GM19099 (cell line): ENCODE measurements around the gene SULF2.

ENCODE experiments used
- POLR2A ChIP-seq: IDR thresholded peaks from 3 replicates; pipeline ENCODE4 v1.6.1; 2011; ENCODE audit warnings: low read depth; ENCODE audit not compliant: insufficient read length; ENCODE audit errors: extremely low read depth

SULF2 gene

GRCh38 chr20:47789081-47789763 lies 3.9 kb upstream of the SULF2 start:
- TF ChIP-seq POLR2A: no peak

GRCh38 chr20:47788741-47789080 lies 3.4 kb upstream of the SULF2 start:
- TF ChIP-seq POLR2A: no peak

DNA sequence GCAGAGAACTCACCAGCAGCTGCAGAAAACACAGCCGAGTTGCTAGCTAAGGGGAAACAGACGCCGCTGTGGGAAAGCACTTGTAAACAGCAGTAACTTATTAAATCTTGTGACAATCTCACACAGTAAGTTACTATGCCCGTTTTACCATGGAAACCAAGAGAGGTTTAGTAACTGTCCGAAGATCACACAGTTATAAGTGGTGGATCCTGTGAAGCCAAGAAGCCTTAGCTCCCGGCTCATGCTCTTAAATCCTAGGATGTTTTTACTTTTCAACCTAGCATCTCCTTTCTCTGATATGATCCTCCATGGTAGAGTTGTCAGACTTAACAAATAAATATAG lies 1.5 kb upstream of the SULF2 start:
- no peak for TF ChIP-seq POLR2A

DNA sequence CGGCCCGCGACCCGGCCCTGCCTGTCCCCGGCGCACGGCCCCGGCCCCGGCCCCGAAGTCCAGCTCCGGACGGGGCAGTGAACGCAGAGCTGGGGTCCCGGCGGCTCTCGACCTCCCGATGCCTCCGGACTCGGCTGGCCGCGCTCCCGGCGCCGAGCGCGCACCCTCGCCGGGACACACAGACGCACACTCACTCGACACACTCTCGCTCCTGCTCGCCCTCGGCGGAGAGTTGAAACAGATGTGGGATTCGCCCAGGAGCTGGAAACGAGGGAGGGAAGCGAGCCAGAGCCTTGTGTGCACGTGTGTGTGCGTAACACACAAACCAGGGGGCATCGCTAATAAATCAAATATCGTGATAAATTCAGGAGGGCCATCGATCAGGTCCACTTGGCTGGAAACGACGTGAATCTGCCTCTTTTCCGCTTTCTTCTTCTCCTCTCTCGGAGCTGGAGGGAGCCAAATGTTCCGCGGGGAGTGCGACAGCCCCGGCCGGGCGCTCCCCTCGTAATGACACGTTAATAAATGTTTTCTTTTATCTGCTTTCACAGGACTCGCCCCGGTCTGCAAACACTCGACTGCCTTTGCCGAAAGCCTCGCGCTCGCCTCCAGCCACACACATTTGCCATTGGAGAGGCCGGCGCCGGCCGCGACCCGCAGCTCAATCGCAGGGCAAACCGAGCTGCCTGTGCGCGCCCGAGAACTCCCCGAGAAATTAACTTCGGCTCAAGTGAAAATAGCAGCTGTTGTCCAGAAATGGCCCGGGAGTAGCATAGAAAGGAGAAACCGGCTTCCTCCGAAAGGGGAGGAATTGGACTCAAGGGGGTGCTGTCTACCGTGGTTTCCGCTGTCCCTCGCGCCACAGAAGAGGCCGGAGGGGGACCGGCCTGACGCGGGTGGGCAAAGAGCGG lies 828 bp upstream of the SULF2 start:
- no peak for TF ChIP-seq POLR2A

DNA sequence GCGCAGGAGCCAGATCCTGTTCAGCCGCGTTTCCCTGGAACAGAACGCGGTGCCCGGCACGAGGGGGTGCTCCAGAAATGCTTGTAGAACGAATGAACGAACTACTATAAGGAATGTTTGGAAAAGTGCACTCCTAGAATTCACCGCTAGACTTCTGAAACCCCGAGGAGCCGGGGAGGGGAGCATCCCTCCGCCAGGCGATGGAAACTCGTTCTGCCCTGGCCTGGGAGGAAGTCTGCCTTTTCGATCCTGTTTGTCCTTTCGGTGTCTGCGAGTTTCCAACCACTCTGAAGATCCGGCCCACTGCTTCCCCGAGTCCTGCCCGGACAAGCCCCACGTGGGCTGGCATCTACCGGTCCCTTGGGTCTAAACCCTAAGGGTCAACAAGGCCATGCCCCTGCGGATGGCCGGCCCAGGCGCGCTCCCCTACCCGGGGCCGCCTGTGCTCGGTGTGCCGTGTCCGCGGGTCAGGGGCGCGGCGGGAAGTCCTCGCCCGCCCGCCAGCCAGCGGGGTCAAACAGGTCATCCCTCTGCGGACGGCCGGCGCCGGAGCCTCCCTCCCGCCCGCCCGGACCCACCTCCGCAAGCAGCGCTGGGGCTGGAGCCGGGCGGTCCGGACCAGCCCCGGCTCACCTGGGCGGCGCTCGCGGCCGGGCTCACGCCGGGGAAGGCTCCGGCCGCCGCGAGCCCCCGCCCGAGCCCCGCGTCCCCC lies 526 bp downstream of the SULF2 start:
- no peak for TF ChIP-seq POLR2A

GRCh38 chr20:47783828-47784598 lies 1.3 kb downstream of the SULF2 start:
- TF ChIP-seq POLR2A: no peak

GRCh38 chr20:47782920-47783552 lies 2.2 kb downstream of the SULF2 start:
- no peak for TF ChIP-seq POLR2A

DNA sequence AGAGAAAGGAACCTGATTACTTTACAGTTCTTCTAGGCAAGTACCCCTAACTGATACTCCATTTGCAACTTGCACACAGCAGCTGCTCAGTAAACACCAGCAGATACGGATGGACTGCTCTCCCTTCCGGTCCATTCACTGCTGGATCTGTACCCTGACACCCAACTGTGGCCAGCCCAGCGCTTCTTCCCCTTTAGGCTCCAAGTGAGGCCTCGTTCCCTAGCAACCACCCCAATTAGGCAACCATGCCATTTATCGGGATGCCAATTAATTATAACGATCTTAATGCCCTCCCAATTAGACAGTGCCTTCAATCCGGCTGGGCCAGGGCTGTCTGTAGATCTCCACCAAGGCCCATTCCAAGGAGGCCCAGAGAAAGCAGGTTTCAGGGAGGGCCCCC lies 3.2 kb downstream of the SULF2 start:
- TF ChIP-seq POLR2A: no peak

- TF ChIP-seq POLR2A: no peak
These were observed 3.6 kb downstream of the SULF2 start for GRCh38 chr20:47781632-47782031.

- TF ChIP-seq POLR2A: no peak
These were observed 4.4 kb downstream of the SULF2 start for GRCh38 chr20:47780720-47781389.

GRCh38 chr20:47778398-47779354 lies 6.6 kb downstream of the SULF2 start:
- no peak for TF ChIP-seq POLR2A

DNA sequence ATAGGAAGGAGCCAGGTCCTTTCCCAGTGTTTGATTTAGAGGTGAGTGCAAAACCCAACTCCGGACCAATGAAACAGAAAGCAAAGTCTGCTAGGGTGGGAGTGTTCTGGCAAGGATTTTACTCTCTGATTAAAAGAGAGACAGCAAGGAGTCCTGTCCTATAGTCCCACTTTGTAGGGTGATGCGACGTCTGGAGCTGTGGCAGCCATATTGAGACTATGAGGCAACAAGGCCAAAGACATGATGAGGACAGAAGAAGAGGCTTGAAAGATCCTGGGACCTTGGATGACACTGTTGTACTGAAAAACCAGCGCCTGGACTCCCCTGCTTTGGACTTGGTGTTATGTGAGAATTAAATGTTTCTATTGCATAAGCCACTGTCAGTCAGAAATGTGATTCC lies 8.1 kb downstream of the SULF2 start:
- no peak for TF ChIP-seq POLR2A

- TF ChIP-seq POLR2A: no peak
These were observed 8.6 kb downstream of the SULF2 start for GRCh38 chr20:47776639-47777038.
